Nephron (organoid): ENCODE measurements around the gene OR8H1.

Experiments used
- H3K27ac Mint-ChIP-seq, 3 experiments: 2 replicates each; pipeline ENCODE4 v1.8.0; 2020; ENCODE audit warnings: mixed read lengths in 3 of 3, mild to moderate bottlenecking in 2 of 3, moderate library complexity in 1 of 3
- H3K27me3 Mint-ChIP-seq: 2 replicates; pipeline ENCODE4 v1.8.0; 2021; ENCODE audit warnings: low read depth, mild to moderate bottlenecking, moderate library complexity, mixed read lengths
- H3K36me3 Mint-ChIP-seq: 2 replicates; pipeline ENCODE4 v1.8.0; 2020; ENCODE audit warnings: low read depth, mixed read lengths
- H3K4me1 Mint-ChIP-seq: 2 replicates; pipeline ENCODE4 v1.8.0; 2020; ENCODE audit warnings: mixed read lengths
- H3K4me3 Mint-ChIP-seq, 3 experiments: 2 replicates each; pipeline ENCODE4 v1.8.0; 2020; ENCODE audit warnings: mild to moderate bottlenecking in 3 of 3, mixed read lengths in 3 of 3, moderate library complexity in 2 of 3
- H3K9me3 Mint-ChIP-seq: 2 replicates; pipeline ENCODE4 v1.8.0; 2020; ENCODE audit warnings: mixed read lengths
- TF ChIP-seq, protein P1 (sequence below), 3 experiments: fragments of 200-600 bp; sonication (generic); IDR thresholded peaks; one replicate each; pipeline ENCODE4 v1.5.0; 2021; ENCODE audit warnings: antibody characterized with exemption in 3 of 3; ENCODE audit not compliant: unreplicated experiment in 3 of 3

Gene OR8H1

DNA sequence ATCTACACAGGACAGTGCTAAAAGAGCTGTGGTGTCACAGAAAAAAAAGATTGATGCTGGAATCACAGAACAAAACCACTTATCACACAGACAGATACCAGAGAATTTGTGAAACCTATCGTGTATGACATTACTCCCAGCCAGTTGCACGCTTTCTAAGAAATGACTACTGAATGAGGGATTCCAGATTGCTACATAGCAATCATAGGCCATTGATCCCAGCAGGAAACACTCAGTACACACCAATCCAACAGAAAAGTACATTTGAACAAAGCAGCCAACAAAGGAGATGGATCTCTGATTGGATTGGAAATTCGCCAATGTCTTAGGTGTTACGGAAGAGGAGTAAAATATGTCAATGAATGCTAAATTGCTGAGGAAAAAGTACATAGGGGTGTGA, 4.8 kb upstream of the OR8H1 start:
- no peaks in the 10 kb centered on the region for H3K36me3 Mint-ChIP-seq
- H3K27me3 Mint-ChIP-seq, result no peaks in the 10 kb centered on the region
- no peaks in the 10 kb centered on the region for H3K9me3 Mint-ChIP-seq
- no peaks in the 10 kb centered on the region for H3K4me1 Mint-ChIP-seq
- no peak overlapping the region for H3K4me3 Mint-ChIP-seq
- H3K27ac Mint-ChIP-seq, result no peak overlapping the region
- TF ChIP-seq, protein P1, sequence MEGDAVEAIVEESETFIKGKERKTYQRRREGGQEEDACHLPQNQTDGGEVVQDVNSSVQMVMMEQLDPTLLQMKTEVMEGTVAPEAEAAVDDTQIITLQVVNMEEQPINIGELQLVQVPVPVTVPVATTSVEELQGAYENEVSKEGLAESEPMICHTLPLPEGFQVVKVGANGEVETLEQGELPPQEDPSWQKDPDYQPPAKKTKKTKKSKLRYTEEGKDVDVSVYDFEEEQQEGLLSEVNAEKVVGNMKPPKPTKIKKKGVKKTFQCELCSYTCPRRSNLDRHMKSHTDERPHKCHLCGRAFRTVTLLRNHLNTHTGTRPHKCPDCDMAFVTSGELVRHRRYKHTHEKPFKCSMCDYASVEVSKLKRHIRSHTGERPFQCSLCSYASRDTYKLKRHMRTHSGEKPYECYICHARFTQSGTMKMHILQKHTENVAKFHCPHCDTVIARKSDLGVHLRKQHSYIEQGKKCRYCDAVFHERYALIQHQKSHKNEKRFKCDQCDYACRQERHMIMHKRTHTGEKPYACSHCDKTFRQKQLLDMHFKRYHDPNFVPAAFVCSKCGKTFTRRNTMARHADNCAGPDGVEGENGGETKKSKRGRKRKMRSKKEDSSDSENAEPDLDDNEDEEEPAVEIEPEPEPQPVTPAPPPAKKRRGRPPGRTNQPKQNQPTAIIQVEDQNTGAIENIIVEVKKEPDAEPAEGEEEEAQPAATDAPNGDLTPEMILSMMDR (IDR thresholded peaks at IDR 0.05; ENCODE audit: unreplicated experiment in 3 of 3), result no peak

DNA sequence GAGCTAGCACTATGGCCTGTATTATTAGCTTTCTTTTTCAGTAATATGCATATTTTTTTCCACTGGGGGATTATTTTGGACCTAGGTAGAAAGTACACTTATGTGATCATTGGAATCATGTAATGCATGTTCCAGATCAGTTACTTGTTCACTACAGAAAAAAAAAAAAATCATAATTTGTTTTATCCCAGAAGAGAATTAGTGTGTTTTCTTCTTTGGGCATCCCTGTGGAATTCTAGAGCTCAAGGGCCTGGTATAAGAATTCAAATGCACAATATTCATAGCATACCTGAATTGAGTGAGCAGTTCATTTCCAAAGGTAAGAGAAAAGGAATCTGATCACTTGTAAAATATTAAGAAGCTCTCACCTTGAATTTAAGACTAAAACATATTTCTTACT, 18.2 kb downstream of the OR8H1 start, which contains the start of gene OR5T1:
TSS of gene OR5T1 (plus strand) at position 301 of the 400 bp plus-strand sequence. CDS start 1,485 bp downstream, outside the sequence.
- H3K4me1 Mint-ChIP-seq, result no peaks in the 10 kb centered on the region
- H3K9me3 Mint-ChIP-seq, result no peaks in the 10 kb centered on the region
- TF ChIP-seq, protein P1 (IDR thresholded peaks at IDR 0.05; ENCODE audit: unreplicated experiment in 3 of 3), result no peak
- H3K36me3 Mint-ChIP-seq, result no peaks in the 10 kb centered on the region
- H3K27me3 Mint-ChIP-seq, result no peaks in the 10 kb centered on the region
- H3K27ac Mint-ChIP-seq, result no peak within 1 kb of the TSS
- H3K4me3 Mint-ChIP-seq, result no peak within 1 kb of the TSS

DNA sequence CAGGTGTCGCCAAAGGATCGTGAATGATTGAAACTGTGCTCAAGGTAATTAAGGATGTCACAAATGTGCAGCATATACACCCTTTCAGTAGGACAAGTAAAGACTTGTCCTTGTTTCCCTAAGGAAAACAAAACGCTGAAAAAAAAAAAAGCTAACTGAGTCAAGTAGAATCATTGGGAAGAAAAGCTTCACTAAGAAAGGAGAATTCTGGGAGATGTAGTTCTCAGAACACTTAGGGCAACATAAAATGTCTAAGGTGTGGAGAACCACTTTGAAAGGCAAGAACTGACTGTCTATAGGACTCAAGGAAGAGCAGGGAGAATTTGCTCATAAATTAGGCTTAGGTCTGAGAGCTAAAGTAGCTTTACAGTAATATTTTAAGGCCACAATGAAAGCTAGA, 21.0 kb downstream of the OR8H1 start:
- Mint-ChIP-seq H3K27me3 (no peaks in the 10 kb centered on the region), H3K4me1 (no peaks in the 10 kb centered on the region), H3K36me3 (no peaks in the 10 kb centered on the region), H3K9me3 (no peaks in the 10 kb centered on the region), H3K4me3 (no peak overlapping the region), H3K27ac (no peak overlapping the region)
- TF ChIP-seq, protein P1 (IDR thresholded peaks at IDR 0.05; ENCODE audit: unreplicated experiment in 3 of 3), result no peak

DNA sequence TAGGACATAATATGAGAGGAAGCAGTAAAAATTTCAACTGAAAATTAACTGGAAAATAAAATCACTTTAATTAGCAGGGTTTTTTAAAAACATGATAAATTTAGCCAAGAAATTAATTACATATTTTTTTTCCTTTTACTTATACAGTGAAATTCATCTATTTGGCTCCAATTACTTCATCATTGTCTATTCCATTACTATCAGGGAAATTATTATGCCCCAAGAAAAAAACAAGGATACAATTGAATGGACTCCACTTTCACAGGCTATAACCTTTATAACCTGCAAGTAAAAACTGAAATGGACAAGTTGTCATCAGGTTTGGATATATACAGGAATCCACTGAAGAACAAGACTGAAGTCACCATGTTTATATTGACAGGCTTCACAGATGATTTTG, 40.1 kb downstream of the OR8H1 start, which contains the start of gene OR5T3:
TSS of gene OR5T3 (plus strand) at position 301 of the 400 bp plus-strand sequence. CDS start at position 301, 0 bp downstream.
- H3K4me1 Mint-ChIP-seq, result no peaks in the 10 kb centered on the region
- H3K27me3 Mint-ChIP-seq, result no peaks in the 10 kb centered on the region
- H3K4me3 Mint-ChIP-seq, result no peak within 1 kb of the TSS
- TF ChIP-seq, protein P1 (IDR thresholded peaks at IDR 0.05; ENCODE audit: unreplicated experiment in 3 of 3), result no peak
- H3K27ac Mint-ChIP-seq, result no peak within 1 kb of the TSS
- no peaks in the 10 kb centered on the region for H3K36me3 Mint-ChIP-seq
- no peaks in the 10 kb centered on the region for H3K9me3 Mint-ChIP-seq
